Measurements from ENCODE around the gene MYL12B.

MYL12B gene

DNA sequence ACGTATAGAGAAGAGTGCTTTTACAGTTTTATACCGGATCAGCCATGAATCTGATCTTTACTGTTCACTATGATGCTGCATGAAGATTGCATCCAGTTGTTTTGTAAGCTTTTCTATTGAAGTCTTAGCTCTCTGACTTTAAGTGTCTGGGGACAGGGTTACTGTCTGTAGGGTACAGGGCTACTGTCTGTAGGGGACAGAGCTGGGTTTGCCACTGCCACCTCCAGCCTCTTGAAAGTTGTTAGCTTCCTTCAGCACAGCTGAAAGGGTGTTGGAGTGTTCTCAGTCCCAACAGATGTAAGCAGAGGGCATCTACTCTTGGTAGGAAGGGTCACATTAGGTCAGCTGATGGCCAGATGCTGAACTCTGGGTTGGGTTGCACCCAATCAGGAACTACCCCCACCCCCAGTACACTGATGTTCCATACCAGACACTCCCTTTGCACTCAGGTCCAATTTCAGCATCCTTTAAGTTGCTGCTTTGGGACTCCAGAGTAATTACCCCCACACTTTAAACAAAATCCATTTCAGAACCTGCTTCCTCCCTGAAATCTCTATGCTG lies 58.0 kb downstream of the MYL12B start:
- DNase-seq: no peak
- Histone ChIP-seq H3K27ac (ENCODE audit: low read length) (no peak overlapping the region), H3K4me2 (ENCODE audit: low read depth, low read length) (no peak overlapping the region), H4K20me1 (ENCODE audit: insufficient read depth, low read length) (no peaks in the 10 kb centered on the region), H2AFZ (ENCODE audit: low read length) (no peak overlapping the region), H3K9me3 (replicated peaks; ENCODE audit: insufficient read depth, low read length) (no peaks in the 10 kb centered on the region), H3K9ac (ENCODE audit: low read length) (no peak overlapping the region), H3F3A (ENCODE audit: insufficient read depth, low read length) (no peaks in the 10 kb centered on the region), H3K36me3 (replicated peaks; ENCODE audit: insufficient read depth, low read length) (no peaks in the 10 kb centered on the region), H3K4me1 (ENCODE audit: low read length) (no peaks in the 10 kb centered on the region), H3K4me3 (ENCODE audit: low read length) (no peak overlapping the region), H3K27me3 (replicated peaks; ENCODE audit: insufficient read depth, low read length) (no peaks in the 10 kb centered on the region), H3K9me2 (replicated peaks; ENCODE audit: insufficient read depth, low read length) (no peaks in the 10 kb centered on the region), H3K79me2 (ENCODE audit: low read length) (no peaks in the 10 kb centered on the region)
- TF ChIP-seq EZH2 (optimal IDR thresholded peaks at IDR 0.05; ENCODE audit: low read depth, low read length): no peak
- TF ChIP-seq, protein P1, sequence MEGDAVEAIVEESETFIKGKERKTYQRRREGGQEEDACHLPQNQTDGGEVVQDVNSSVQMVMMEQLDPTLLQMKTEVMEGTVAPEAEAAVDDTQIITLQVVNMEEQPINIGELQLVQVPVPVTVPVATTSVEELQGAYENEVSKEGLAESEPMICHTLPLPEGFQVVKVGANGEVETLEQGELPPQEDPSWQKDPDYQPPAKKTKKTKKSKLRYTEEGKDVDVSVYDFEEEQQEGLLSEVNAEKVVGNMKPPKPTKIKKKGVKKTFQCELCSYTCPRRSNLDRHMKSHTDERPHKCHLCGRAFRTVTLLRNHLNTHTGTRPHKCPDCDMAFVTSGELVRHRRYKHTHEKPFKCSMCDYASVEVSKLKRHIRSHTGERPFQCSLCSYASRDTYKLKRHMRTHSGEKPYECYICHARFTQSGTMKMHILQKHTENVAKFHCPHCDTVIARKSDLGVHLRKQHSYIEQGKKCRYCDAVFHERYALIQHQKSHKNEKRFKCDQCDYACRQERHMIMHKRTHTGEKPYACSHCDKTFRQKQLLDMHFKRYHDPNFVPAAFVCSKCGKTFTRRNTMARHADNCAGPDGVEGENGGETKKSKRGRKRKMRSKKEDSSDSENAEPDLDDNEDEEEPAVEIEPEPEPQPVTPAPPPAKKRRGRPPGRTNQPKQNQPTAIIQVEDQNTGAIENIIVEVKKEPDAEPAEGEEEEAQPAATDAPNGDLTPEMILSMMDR (IDR thresholded peaks at IDR 0.05; ENCODE audit: low read length): no peak
- no peak for TF ChIP-seq EZH2phosphoT487 (IDR thresholded peaks at IDR 0.05; ENCODE audit: low read length)

DNA sequence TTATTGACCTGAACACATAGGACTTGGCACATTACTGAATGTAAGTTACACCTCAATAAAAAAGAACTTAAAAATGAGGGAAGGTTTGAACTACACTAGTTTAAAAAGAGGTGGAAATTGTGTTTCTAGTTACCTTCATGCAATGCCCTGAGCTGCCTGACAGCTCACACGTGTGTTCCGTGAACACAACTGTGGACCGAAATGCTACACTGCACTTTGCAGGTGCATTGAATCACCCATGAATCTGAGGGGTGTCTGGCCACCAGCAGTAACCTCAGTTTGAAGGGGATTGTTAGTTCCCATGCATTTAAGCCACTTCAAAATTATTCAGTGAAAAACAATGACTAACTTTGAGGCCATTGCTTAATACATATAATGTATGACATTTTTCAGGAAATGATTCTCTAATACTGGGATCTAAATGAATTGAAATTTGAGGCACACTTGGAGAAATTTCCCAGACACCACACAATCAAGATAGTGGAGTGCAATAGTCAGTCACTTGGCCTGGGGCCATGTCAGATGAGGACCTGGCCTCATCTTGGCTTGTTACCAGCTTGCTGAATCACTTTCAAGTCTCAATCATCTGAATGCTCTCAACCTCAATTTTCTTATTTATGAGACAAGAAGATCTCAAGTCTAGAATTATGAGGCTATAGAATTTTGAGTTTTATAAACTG lies 59.3 kb downstream of the MYL12B start:
- no peaks in the 10 kb centered on the region for H4K20me1 ChIP-seq (ENCODE audit: insufficient read depth, low read length)
- no peak overlapping the region for H3K9ac ChIP-seq (ENCODE audit: low read length)
- H3K27me3 ChIP-seq (replicated peaks; ENCODE audit: insufficient read depth, low read length): no peaks in the 10 kb centered on the region
- H3F3A ChIP-seq (ENCODE audit: insufficient read depth, low read length): no peaks in the 10 kb centered on the region
- TF ChIP-seq EZH2phosphoT487 (IDR thresholded peaks at IDR 0.05; ENCODE audit: low read length) (no peak), EZH2 (optimal IDR thresholded peaks at IDR 0.05; ENCODE audit: low read depth, low read length) (no peak)
- TF ChIP-seq, protein P1 (IDR thresholded peaks at IDR 0.05; ENCODE audit: low read length): no peak
- H3K4me3 ChIP-seq (ENCODE audit: low read length): no peak overlapping the region
- H3K27ac ChIP-seq (ENCODE audit: low read length): no peak overlapping the region
- no peaks in the 10 kb centered on the region for H3K4me1 ChIP-seq (ENCODE audit: low read length)
- no peaks in the 10 kb centered on the region for H3K9me2 ChIP-seq (replicated peaks; ENCODE audit: insufficient read depth, low read length)
- no peak for DNase-seq
- H3K79me2 ChIP-seq (ENCODE audit: low read length): no peaks in the 10 kb centered on the region
- no peak overlapping the region for H3K4me2 ChIP-seq (ENCODE audit: low read depth, low read length)
- no peak overlapping the region for H2AFZ ChIP-seq (ENCODE audit: low read length)
- H3K36me3 ChIP-seq (replicated peaks; ENCODE audit: insufficient read depth, low read length): no peaks in the 10 kb centered on the region
- no peaks in the 10 kb centered on the region for H3K9me3 ChIP-seq (replicated peaks; ENCODE audit: insufficient read depth, low read length)

DNA sequence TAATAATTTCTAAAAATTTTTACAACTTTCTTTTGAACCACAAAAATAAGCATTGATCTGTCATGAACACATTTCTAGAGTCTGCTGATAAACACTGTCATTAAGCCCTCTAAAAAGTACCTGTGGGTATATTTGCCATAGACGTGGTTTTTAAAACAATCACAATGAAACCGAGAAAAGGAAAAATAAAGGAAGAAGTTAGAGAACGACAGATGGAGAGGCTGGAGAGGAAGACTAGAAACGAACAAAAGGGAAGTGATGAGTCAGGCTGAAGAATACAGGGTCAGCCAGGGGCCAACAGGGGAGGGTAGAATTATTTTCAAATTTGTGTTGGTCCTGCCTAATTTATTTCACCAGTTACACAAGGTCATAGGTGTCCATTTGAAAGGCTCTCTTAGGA lies 62.0 kb downstream of the MYL12B start:
- H4K20me1 ChIP-seq (ENCODE audit: insufficient read depth, low read length): no peaks in the 10 kb centered on the region
- H3K4me3 ChIP-seq (ENCODE audit: low read length): no peak overlapping the region
- H3K4me2 ChIP-seq (ENCODE audit: low read depth, low read length): no peak overlapping the region
- H3K27ac ChIP-seq (ENCODE audit: low read length): no peak overlapping the region
- no peaks in the 10 kb centered on the region for H3K4me1 ChIP-seq (ENCODE audit: low read length)
- TF ChIP-seq EZH2 (optimal IDR thresholded peaks at IDR 0.05; ENCODE audit: low read depth, low read length): no peak
- no peak for TF ChIP-seq EZH2phosphoT487 (IDR thresholded peaks at IDR 0.05; ENCODE audit: low read length)
- TF ChIP-seq, protein P1 (IDR thresholded peaks at IDR 0.05; ENCODE audit: low read length): no peak
- H3K9ac ChIP-seq (ENCODE audit: low read length): no peak overlapping the region
- no peaks in the 10 kb centered on the region for H3K9me3 ChIP-seq (replicated peaks; ENCODE audit: insufficient read depth, low read length)
- no peaks in the 10 kb centered on the region for H3K79me2 ChIP-seq (ENCODE audit: low read length)
- H3K27me3 ChIP-seq (replicated peaks; ENCODE audit: insufficient read depth, low read length): no peaks in the 10 kb centered on the region
- no peaks in the 10 kb centered on the region for H3K36me3 ChIP-seq (replicated peaks; ENCODE audit: insufficient read depth, low read length)
- no peak overlapping the region for H2AFZ ChIP-seq (ENCODE audit: low read length)
- no peak for DNase-seq
- no peaks in the 10 kb centered on the region for H3F3A ChIP-seq (ENCODE audit: insufficient read depth, low read length)
- H3K9me2 ChIP-seq (replicated peaks; ENCODE audit: insufficient read depth, low read length): no peaks in the 10 kb centered on the region

All from MM.1S (cell line).